ENCODE measurements around the gene SHROOM1. TPM values are rescaled to one million over a fixed set of nuclear protein-coding genes. Genes with fewer than 3 reads are reported as not detected.
A peak's percentile ranks its signal among the peaks of the same experiment; 100 is the strongest.

SHROOM1 gene
- total RNA-seq, 1 donor from 2014 or later, result 5.7 TPM

- DNase-seq (no peak), ATAC-seq (peak; percentile 21)
These were observed 58.0 kb downstream of the SHROOM1 start for GRCh38 chr5:132772291-132773070.

More at GRCh38 chr5:132772291-132773070, 58.0 kb downstream of the SHROOM1 start:
- intact Hi-C loops (cut with micrococcal nuclease), result no loop called here

Other genes with a start within 250 kb of the SHROOM1 start
- not detected for gene IL13, start 172.5 kb downstream of the SHROOM1 start, total RNA-seq
- not detected for gene IL4, start 156.7 kb downstream of the SHROOM1 start, total RNA-seq
- 12.4 TPM for gene KIF3A, start 93.1 kb downstream of the SHROOM1 start, total RNA-seq
- gene CCNI2, start 83.2 kb downstream of the SHROOM1 start, total RNA-seq, result 0.10 TPM
- 30.4 TPM for gene SEPTIN8, start 53.4 kb downstream of the SHROOM1 start, total RNA-seq
- gene SOWAHA, start 17.3 kb downstream of the SHROOM1 start, total RNA-seq, result 0.17 TPM
- gene GDF9, start 35.8 kb upstream of the SHROOM1 start, total RNA-seq, result 0.30 TPM
- 1,703 TPM for gene UQCRQ, start 36.0 kb upstream of the SHROOM1 start, total RNA-seq
- 0.89 TPM for gene LEAP2, start 43.0 kb upstream of the SHROOM1 start, total RNA-seq
- gene AFF4, start 133.0 kb upstream of the SHROOM1 start, total RNA-seq, result 33.0 TPM
- 16.7 TPM for gene ZCCHC10, start 195.9 kb upstream of the SHROOM1 start, total RNA-seq
- gene HSPA4, start 221.4 kb upstream of the SHROOM1 start, total RNA-seq, result 74.3 TPM

Data from left ventricle myocardium superior (tissue), 1 donor.